Erythroblast (primary cell): ENCODE results near the gene CCDC158.

ENCODE experiments used
- GATA1 ChIP-seq: IDR thresholded peaks from 2 replicates; pipeline ENCODE4 v1.6.1; 2011; ENCODE audit warnings: low read depth, mild to moderate bottlenecking, control low read depth, low read length, moderate library complexity
- POLR2A ChIP-seq: IDR thresholded peaks from 2 replicates; pipeline ENCODE4 v1.6.1; 2011; ENCODE audit warnings: mild to moderate bottlenecking, low read length

DNA sequence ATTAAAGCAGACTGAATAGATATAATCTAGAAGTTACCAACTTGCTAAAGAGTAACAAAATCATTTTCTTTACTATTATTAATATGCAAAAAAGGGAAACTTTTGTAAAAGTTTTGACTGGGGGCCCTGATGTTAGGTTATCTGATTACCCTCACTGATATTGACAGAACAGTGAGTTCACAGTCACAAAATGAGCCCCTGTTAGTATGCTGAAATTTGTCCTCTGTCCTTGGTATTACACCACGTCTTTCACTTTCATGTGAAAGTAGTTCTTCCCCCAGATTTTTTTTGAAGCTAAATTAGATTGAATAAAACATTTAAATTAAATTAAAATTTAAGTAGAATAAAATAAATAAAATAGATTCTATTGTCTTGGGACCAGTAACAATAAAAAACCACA lies 108.5 kb downstream of the CCDC158 start:
- no peak for TF ChIP-seq POLR2A
- no peak for TF ChIP-seq GATA1
